ENCODE results near the gene NUDT3.
"Not testable (repeated sequence)": the region's sequence is repeated elsewhere in the genome, so short reads cannot be mapped to it uniquely, and the experiment has no call there.

Gene NUDT3

DNA sequence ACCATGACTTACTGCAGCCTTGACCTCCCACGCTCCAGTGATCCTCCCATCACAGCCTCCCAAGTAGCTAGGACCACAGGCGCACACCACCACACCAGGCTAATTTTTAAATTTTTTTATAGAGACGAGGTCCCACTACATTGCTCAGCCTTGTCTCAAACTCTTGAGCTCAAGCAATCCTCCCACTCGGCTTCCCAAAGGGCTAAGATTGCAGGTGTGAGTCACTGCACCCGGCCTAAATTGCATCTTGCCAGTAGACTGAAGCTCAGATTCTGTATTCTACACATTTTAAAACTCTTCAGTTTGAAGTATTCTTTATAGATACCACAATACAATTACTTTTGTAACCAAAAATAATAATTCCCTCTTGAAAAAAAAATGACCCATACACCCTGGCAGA, 11.4 kb downstream of the NUDT3 start:
- intact Hi-C loops (cut with DNase I; ENCODE audit: low total_unique reads) = no loop called here
- no peak for DNase-seq
- Histone ChIP-seq H3K36me3 (no peaks in the 10 kb centered on the region), H3K4me1 (peaks cover 0 to 39% (median 10%) of the 10 kb centered on the region in 4 donors), H3K9me3 (no peaks in the 10 kb centered on the region), H3K4me3 (no peak overlapping the region), H3K27ac (no peak overlapping the region), H3K27me3 (no peaks in the 10 kb centered on the region)
- TF ChIP-seq, protein P1, sequence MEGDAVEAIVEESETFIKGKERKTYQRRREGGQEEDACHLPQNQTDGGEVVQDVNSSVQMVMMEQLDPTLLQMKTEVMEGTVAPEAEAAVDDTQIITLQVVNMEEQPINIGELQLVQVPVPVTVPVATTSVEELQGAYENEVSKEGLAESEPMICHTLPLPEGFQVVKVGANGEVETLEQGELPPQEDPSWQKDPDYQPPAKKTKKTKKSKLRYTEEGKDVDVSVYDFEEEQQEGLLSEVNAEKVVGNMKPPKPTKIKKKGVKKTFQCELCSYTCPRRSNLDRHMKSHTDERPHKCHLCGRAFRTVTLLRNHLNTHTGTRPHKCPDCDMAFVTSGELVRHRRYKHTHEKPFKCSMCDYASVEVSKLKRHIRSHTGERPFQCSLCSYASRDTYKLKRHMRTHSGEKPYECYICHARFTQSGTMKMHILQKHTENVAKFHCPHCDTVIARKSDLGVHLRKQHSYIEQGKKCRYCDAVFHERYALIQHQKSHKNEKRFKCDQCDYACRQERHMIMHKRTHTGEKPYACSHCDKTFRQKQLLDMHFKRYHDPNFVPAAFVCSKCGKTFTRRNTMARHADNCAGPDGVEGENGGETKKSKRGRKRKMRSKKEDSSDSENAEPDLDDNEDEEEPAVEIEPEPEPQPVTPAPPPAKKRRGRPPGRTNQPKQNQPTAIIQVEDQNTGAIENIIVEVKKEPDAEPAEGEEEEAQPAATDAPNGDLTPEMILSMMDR (IDR thresholded peaks at IDR 0.05) = no peak

GRCh38 chr6:34378470-34378869, 14.0 kb downstream of the NUDT3 start:
- H3K9me3 ChIP-seq = no peaks in the 10 kb centered on the region
- no peaks in the 10 kb centered on the region for H3K36me3 ChIP-seq
- peaks cover 0 to 25% (median 2%) of the 10 kb centered on the region in 4 donors for H3K4me1 ChIP-seq
- intact Hi-C loops (cut with DNase I; ENCODE audit: low total_unique reads) = loop anchor here (10.0 kb wide), 1 partner anchor 54 kb away; no protein-coding TSS in a partner anchor
- TF ChIP-seq, protein P1 (IDR thresholded peaks at IDR 0.05) = no peak
- no peak overlapping the region for H3K27ac ChIP-seq
- H3K4me3 ChIP-seq = no peak overlapping the region
- DNase-seq = no peak
- H3K27me3 ChIP-seq = no peaks in the 10 kb centered on the region

GRCh38 chr6:34377984-34378383, 14.5 kb downstream of the NUDT3 start:
- H3K27ac ChIP-seq = no peak overlapping the region
- H3K36me3 ChIP-seq = no peaks in the 10 kb centered on the region
- intact Hi-C loops (cut with DNase I; ENCODE audit: low total_unique reads) = loop anchor here (10.0 kb wide), 1 partner anchor 53 kb away; no protein-coding TSS in a partner anchor
- no peaks in the 10 kb centered on the region for H3K27me3 ChIP-seq
- TF ChIP-seq, protein P1 (IDR thresholded peaks at IDR 0.05) = no peak
- peaks cover 0 to 20% (median under 1%) of the 10 kb centered on the region in 4 donors for H3K4me1 ChIP-seq
- no peaks in the 10 kb centered on the region for H3K9me3 ChIP-seq
- no peak for DNase-seq
- H3K4me3 ChIP-seq = no peak overlapping the region

DNA sequence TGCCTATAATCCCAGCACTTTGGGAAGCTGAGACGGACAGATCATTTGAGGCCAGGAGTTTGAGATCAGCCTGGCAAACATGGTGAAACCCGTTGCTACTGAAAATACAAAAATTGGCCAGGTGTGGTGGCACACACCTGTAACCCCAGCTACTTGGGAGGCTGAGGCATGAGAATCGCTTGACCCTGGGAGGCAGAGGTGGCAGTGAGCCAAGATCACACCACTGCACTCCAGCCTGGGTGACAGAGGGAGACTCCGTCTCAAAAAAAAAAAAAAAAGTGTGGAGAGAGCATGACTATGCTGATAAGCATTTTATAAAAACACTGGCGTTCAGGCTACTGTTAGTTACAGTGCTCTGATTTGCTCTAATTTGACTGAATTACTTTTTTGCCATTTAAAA, 14.9 kb downstream of the NUDT3 start:
- intact Hi-C loops (cut with DNase I; ENCODE audit: low total_unique reads) = loop anchor here (10.0 kb wide), 1 partner anchor 53 kb away; no protein-coding TSS in a partner anchor
- H3K36me3 ChIP-seq, H3K27me3 ChIP-seq, H3K27ac ChIP-seq, H3K4me3 ChIP-seq, H3K9me3 ChIP-seq, DNase-seq: not testable (repeated sequence)
- H3K4me1 ChIP-seq = peaks cover 0 to 16% (median 0%) of the 10 kb centered on the region in 4 donors

- Histone ChIP-seq H3K36me3 (no peaks in the 10 kb centered on the region), H3K27me3 (no peaks in the 10 kb centered on the region), H3K9me3 (no peaks in the 10 kb centered on the region), H3K4me3 (no peak overlapping the region), H3K4me1 (peaks cover 0 to 13% (median 0%) of the 10 kb centered on the region in 4 donors), H3K27ac (no peak overlapping the region)
- no peak for DNase-seq
- intact Hi-C loops (cut with DNase I; ENCODE audit: low total_unique reads) = loop anchor here (10.0 kb wide), 1 partner anchor 51 kb away; no protein-coding TSS in a partner anchor
- TF ChIP-seq, protein P1 (IDR thresholded peaks at IDR 0.05) = no peak
These were observed 16.6 kb downstream of the NUDT3 start for GRCh38 chr6:34375833-34376232.

GRCh38 chr6:34374508-34374907, 18.0 kb downstream of the NUDT3 start:
- intact Hi-C loops (cut with DNase I; ENCODE audit: low total_unique reads) = loop anchor here (10.0 kb wide), 1 partner anchor 50 kb away; no protein-coding TSS in a partner anchor
- H3K36me3 ChIP-seq = no peaks in the 10 kb centered on the region
- no peak overlapping the region for H3K4me3 ChIP-seq
- H3K9me3 ChIP-seq = no peaks in the 10 kb centered on the region
- TF ChIP-seq, protein P1 (IDR thresholded peaks at IDR 0.05) = no peak
- peaks cover 0 to 13% (median 0%) of the 10 kb centered on the region in 4 donors for H3K4me1 ChIP-seq
- H3K27me3 ChIP-seq = no peaks in the 10 kb centered on the region
- no peak for DNase-seq
- peak overlapping the region in 1 of 2 donors; percentile 1 for H3K27ac ChIP-seq
